HepG2 (cell line): ENCODE results near the gene RASGRP1. TPM values are rescaled to one million over a fixed set of nuclear protein-coding genes. Genes with fewer than 3 reads are reported as not detected.

Source experiments
- ATAC-seq: fragments of 200-7000 bp; cut with Tn5 transposase; 3 replicates; pipeline ENCODE4 v1.9.1; 2020; ENCODE audit warnings: mild to moderate bottlenecking, moderate library complexity
- BruUV-seq: library from RNA; stranded (reverse); fragments of 400-500 nt; replicated peaks from 2 replicates; lab custom pipeline; 2021; lab: Mats Ljungman, UMichigan
- CTCF ChIA-PET: fragments of 300-600 bp; formaldehyde crosslinking; extraction: SDS; loops from one replicate; lab custom pipeline; 2021; ENCODE audit warnings: low total read pairs, inconsistent platforms, low intra/inter-chr PET ratio; lab: Yijun Ruan, JAX
- POLR2A ChIA-PET: fragments of 350-600 bp; sonication (Branson Sonifier 250); formaldehyde crosslinking; loops from one replicate; lab custom pipeline; 2020; ENCODE audit warnings: antibody characterized with exemption, inconsistent platforms; lab: Yijun Ruan, JAX
- DNase-seq: peaks from one replicate; pipeline ENCODE4 v3.0.0-alpha.2; 2015; ENCODE audit warnings: low spot score
- FAIRE-seq: peaks from 3 replicates; lab custom pipeline; 2011; peaks lifted over from hg19 to GRCh38; lab: Jason Lieb, UNC
- H2AFZ ChIP-seq: one replicate; pipeline ENCODE4 v1.6.1; 2011; ENCODE audit warnings: low read length, inconsistent platforms
- H3K27ac ChIP-seq: fragments of 300-600 bp; 3 replicates; pipeline ENCODE4 v1.8.0; 2011; ENCODE audit warnings: mixed run types, mild to moderate bottlenecking, mixed read lengths, low read length, inconsistent platforms; ENCODE audit not compliant: insufficient read depth; ENCODE audit errors: extremely low read length
- H3K27me3 ChIP-seq, 2 experiments: fragments of 200-600 bp in 1 of 2; 2 replicates in 1 of 2; 3 replicates in 1 of 2; pipeline versions ENCODE4 v1.6.0 to v1.8.0; 2011; ENCODE audit warnings: low read length in 2 of 2, mild to moderate bottlenecking in 2 of 2, moderate library complexity in 2 of 2, inconsistent platforms in 1 of 2; ENCODE audit not compliant: insufficient read depth in 2 of 2, control insufficient read depth in 1 of 2
- H3K36me3 ChIP-seq, 2 experiments: fragments of 200-600 bp in 1 of 2; replicated peaks in 1 of 2; 2 replicates in 1 of 2; 3 replicates in 1 of 2; pipeline versions ENCODE4 v1.5.1 to v1.8.0; 2011; ENCODE audit warnings: low read length in 2 of 2, inconsistent platforms in 1 of 2; ENCODE audit not compliant: insufficient read depth in 2 of 2, control insufficient read depth in 1 of 2
- H3K4me1 ChIP-seq: 2 replicates; pipeline ENCODE4 v1.5.1; 2012; ENCODE audit warnings: low read length, inconsistent platforms; ENCODE audit not compliant: insufficient read depth
- H3K4me2 ChIP-seq: 2 replicates; pipeline ENCODE4 v1.6.0; 2011; ENCODE audit warnings: low read depth, low read length, inconsistent platforms
- H3K4me3 ChIP-seq, 3 experiments: fragments of 200-600 bp in 1 of 3; sonication (generic), shearing (Covaris generic) in 1 of 3; replicated peaks in 1 of 3; 2 replicates each; pipeline ENCODE4 v1.5.1; 2011 to 2016; ENCODE audit warnings: low read length in 3 of 3, inconsistent platforms in 2 of 3, low read depth in 2 of 3, mild to moderate bottlenecking in 2 of 3, control low read depth in 1 of 3, mixed read lengths in 1 of 3; ENCODE audit not compliant: insufficient read depth in 1 of 3
- H3K79me2 ChIP-seq: one replicate; pipeline ENCODE4 v1.6.1; 2011; ENCODE audit warnings: low read length, inconsistent platforms; ENCODE audit not compliant: insufficient read depth
- H3K9ac ChIP-seq: 2 replicates; pipeline ENCODE4 v1.6.0; 2011; ENCODE audit warnings: mild to moderate bottlenecking, low read depth, low read length, inconsistent platforms; ENCODE audit not compliant: insufficient read depth
- H3K9me3 ChIP-seq: 2 replicates; pipeline ENCODE4 v1.5.1; 2012; ENCODE audit warnings: mild to moderate bottlenecking, low read length
- H4K20me1 ChIP-seq: 2 replicates; pipeline ENCODE4 v1.6.0; 2011; ENCODE audit warnings: inconsistent platforms, mild to moderate bottlenecking, low read length, moderate library complexity; ENCODE audit not compliant: insufficient read depth
- ARID4A ChIP-seq: sonication (generic); formaldehyde crosslinking; IDR thresholded peaks from 2 replicates; pipeline ENCODE4 v1.5.0; 2020; ENCODE audit warnings: mild to moderate bottlenecking, missing genetic modification reagents, borderline replicate concordance
- EP300 ChIP-seq, 3 experiments: sonication (generic) in 1 of 3; formaldehyde crosslinking in 1 of 3; IDR thresholded peaks; 2 replicates each; pipeline versions ENCODE4 v1.5.1 to v1.6.1; 2011 to 2020; ENCODE audit warnings: low read depth in 2 of 3, low read length in 2 of 3, borderline replicate concordance in 1 of 3, improper control_type of control experiment in 1 of 3, mild to moderate bottlenecking in 1 of 3, missing genetic modification reagents in 1 of 3, moderate library complexity in 1 of 3
- IKZF5 ChIP-seq: IDR thresholded peaks from 2 replicates; pipeline ENCODE4 v1.6.1; 2018; ENCODE audit warnings: missing genetic modification reagents, mild to moderate bottlenecking, missing compliant biosample characterization
- TBX2 ChIP-seq: sonication (generic); formaldehyde crosslinking; IDR thresholded peaks from 2 replicates; pipeline ENCODE4 v1.5.0; 2020; ENCODE audit warnings: missing genetic modification reagents, mild to moderate bottlenecking, borderline replicate concordance
- TFDP2 ChIP-seq: sonication (generic); formaldehyde crosslinking; IDR thresholded peaks from 2 replicates; pipeline ENCODE4 v1.4.0; 2020; ENCODE audit warnings: missing genetic modification reagents
- THAP7 ChIP-seq: sonication (generic); formaldehyde crosslinking; IDR thresholded peaks from 2 replicates; pipeline ENCODE4 v1.8.1; 2023; ENCODE audit warnings: mild to moderate bottlenecking, missing genetic modification reagents
- ZBTB14 ChIP-seq: sonication (generic); formaldehyde crosslinking; IDR thresholded peaks from 2 replicates; pipeline ENCODE4 v1.4.0; 2020; ENCODE audit warnings: missing genetic modification reagents
- ZNF331 ChIP-seq: sonication (generic); formaldehyde crosslinking; IDR thresholded peaks from 2 replicates; pipeline ENCODE4 v1.4.0; 2020; ENCODE audit warnings: missing genetic modification reagents
- ZNF362 ChIP-seq: sonication (generic); formaldehyde crosslinking; IDR thresholded peaks from 2 replicates; pipeline ENCODE4 v1.4.0; 2020; ENCODE audit warnings: missing genetic modification reagents, mild to moderate bottlenecking, borderline replicate concordance
- ZNF7 ChIP-seq: IDR thresholded peaks from 2 replicates; pipeline ENCODE4 v1.6.1; 2016; ENCODE audit warnings: missing biosample characterization, missing genetic modification reagents
- ZNF746 ChIP-seq: sonication (generic); formaldehyde crosslinking; IDR thresholded peaks from 2 replicates; pipeline ENCODE4 v1.8.0; 2022; ENCODE audit warnings: mild to moderate bottlenecking, missing genetic modification reagents
- WGBS: methylation state at CpG from one replicate; pipeline ENCODE4 v1.1.6; 2017; ENCODE audit warnings: low lambda C conversion rate; 5-methylcytosine and 5-hydroxymethylcytosine counted together
- in situ Hi-C: cut with HindIII; loops from 2 replicates; pipeline ENCODE4 v1.10.0; 2017; ENCODE audit warnings: low pct_unique_long_range_greater_than_20kb; ENCODE audit not compliant: extremely low pct_ligation_motif_present
- intact Hi-C: fragments of 100-400 bp; cut with micrococcal nuclease; formaldehyde crosslinking; loops from one replicate; pipeline ENCODE4 v1.10.0; 2022; ENCODE audit not compliant: unreplicated experiment
- polyA plus RNA-seq, 8 experiments: library from polyadenylated mRNA; depleted of rRNA in 3 of 8; stranded (reverse) in 7 of 8; unstranded in 1 of 8; fragments of >200 nt; fragmentation: Illumina TruSeq in 4 of 8; extraction: Trizol in 4 of 8; gene quantifications; 2 replicates each; pipeline versions ENCODE4 v1.2.1 to v1.2.3, GENCODE V29; 2011 to 2016; ENCODE audit warnings: low read depth in 4 of 8, missing spikeins in 1 of 8, mixed read lengths in 1 of 8; ENCODE audit not compliant: insufficient read depth in 1 of 8
- total RNA-seq, 5 experiments: library from RNA; depleted of rRNA; stranded (reverse); fragments of >200 nt; fragmentation: Illumina TruSeq; extraction: Trizol; gene quantifications; 2 replicates each; pipeline ENCODE4 v1.2.3, GENCODE V29; 2016; ENCODE audit warnings: low read depth in 1 of 5

The RASGRP1 gene
- total and polyA plus RNA-seq, 2 of the 13 experiments (the other 11 are each of a cell fraction or from before 2014, with no cell fraction given), result 0.07 TPM; not detected in 1

GRCh38 chr15:38564557-38565286 lies at the start of gene RASGRP1 (continued):
- TF ChIP-seq TFDP2 (CRISPR knock-in tag) (peak; percentile 32; the same call in 1 of the 2 replicates), ARID4A (peak; percentile 27; the same call in 1 of the 2 replicates)
- TF ChIP-seq, all 625 proteins: peak for 16

GRCh38 chr15:38613085-38613484 lies 48.5 kb upstream of the RASGRP1 start:
- no peak overlapping the region for H3K4me3 ChIP-seq
- in situ Hi-C loops, result no loop called here
- FAIRE-seq (no peak), ATAC-seq (no peak), DNase-seq (no peak)
- H2AFZ ChIP-seq, result no peak overlapping the region
- no peaks in the 10 kb centered on the region for H3K4me1 ChIP-seq
- no peaks in the 10 kb centered on the region for H3K79me2 ChIP-seq
- no peak overlapping the region for H3K9ac ChIP-seq
- ChIA-PET CTCF (no interaction called here), POLR2A (no interaction called here)
- no peak overlapping the region for H3K27ac ChIP-seq
- no peak overlapping the region for H3K4me2 ChIP-seq
- no peaks in the 10 kb centered on the region for H3K36me3 ChIP-seq
- WGBS, result 0% methylated on average over 3 of the region's 3 CpGs
- no peaks in the 10 kb centered on the region for H3K9me3 ChIP-seq
- H3K27me3 ChIP-seq, result peaks cover 2 to 19% of the 10 kb centered on the region in 2 experiments; a peak in 2 of 5 replicates
- no peaks in the 10 kb centered on the region for H4K20me1 ChIP-seq
- intact Hi-C loops, result no loop called here
- BruUV-seq, result no TSS peak
- TF ChIP-seq TBX2 (CRISPR knock-in tag), result no peak
- TF ChIP-seq ZNF7 (CRISPR knock-in tag), result no peak
- no peak for TF ChIP-seq THAP7 (CRISPR knock-in tag)
- TF ChIP-seq ZBTB14, result no peak
- TF ChIP-seq ZNF362 (CRISPR knock-in tag), result no peak
- TF ChIP-seq IKZF5, result no peak
- TF ChIP-seq ZNF746 (CRISPR knock-in tag), result no peak
- TF ChIP-seq EP300 (IDR thresholded peaks at IDR 0.05; ENCODE audit: low read depth in 2 of 2, low read length in 2 of 2), result no peak
- TF ChIP-seq EP300 (CRISPR knock-in tag; IDR thresholded peaks at IDR 0.05; ENCODE audit: borderline replicate concordance), result no peak
- no peak for TF ChIP-seq ZNF331 (CRISPR knock-in tag)
